ENCODE data around the gene TAF11L10.
"Not testable (repeated sequence)": the region's sequence is repeated elsewhere in the genome, so short reads cannot be mapped to it uniquely, and the experiment has no call there.

DNA sequence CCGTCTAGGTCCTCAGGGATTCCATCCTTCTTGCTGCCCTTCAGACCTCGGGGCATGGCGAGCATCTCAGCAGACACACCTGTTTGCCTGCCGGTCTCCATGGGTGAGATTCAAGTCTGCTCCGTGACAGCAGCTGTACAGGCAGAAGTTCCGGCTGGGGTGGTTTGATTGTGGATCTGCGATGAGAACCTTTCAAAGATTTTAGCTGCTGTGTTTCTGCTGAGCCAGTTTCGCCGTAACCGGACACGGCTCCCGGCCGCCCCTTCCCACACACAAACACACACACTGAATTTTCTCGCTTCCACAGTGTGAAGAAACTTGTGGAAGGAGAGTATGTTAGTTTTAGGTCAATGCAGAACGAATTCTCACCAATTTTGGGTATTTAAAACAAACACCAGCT lies at the start of gene TAF11L10:
- not testable (repeated sequence) for TF ChIP-seq EZH2 (IDR thresholded peaks at IDR 0.05; ENCODE audit: insufficient read depth, poor library complexity, severe bottlenecking); EZH2phosphoT487 (IDR thresholded peaks at IDR 0.05; ENCODE audit: insufficient read depth, low read depth)
